Fibroblast of lung (primary cell): ENCODE results near the gene SUPT4H1.

ENCODE experiments used
- CTCF ChIP-seq, 2 donors: IDR thresholded peaks in 1 of 2; conservative IDR thresholded peaks in 1 of 2; 1 replicate in 1 of 2; 2 replicates in 1 of 2; pipeline ENCODE4 v1.5.1; 2011 to 2012; ENCODE audit warnings: low read length in 2 of 2, control low read depth in 1 of 2, inconsistent platforms in 1 of 2, low read depth in 1 of 2, mild to moderate bottlenecking in 1 of 2
- EZH2 ChIP-seq: IDR thresholded peaks from 2 replicates; pipeline ENCODE4 v1.5.1; 2012; ENCODE audit warnings: low read length, control low read depth, mild to moderate bottlenecking; ENCODE audit errors: missing control alignments

- TF ChIP-seq CTCF (conservative IDR thresholded peaks at IDR 0.05 in 1 of 2, IDR thresholded peaks at IDR 0.05 in 1 of 2; ENCODE audit: low read depth in 1 of 2, low read length in 2 of 2) (no peak), EZH2 (no peak)
These were observed 33.9 kb downstream of the SUPT4H1 start for GRCh38 chr17:58318065-58318481.
